Chondrocyte (in vitro differentiated cells): ENCODE measurements around the gene STEAP1. TPM values are rescaled to one million over a fixed set of nuclear protein-coding genes. Genes with fewer than 3 reads are reported as not detected.

ENCODE experiments used
- DNase-seq: peaks from one replicate; pipeline ENCODE4 v3.0.0; 2021; ENCODE audit warnings: mixed read lengths, low spot score
- H3K27ac Mint-ChIP-seq: one replicate; pipeline ENCODE4 v1.8.0; 2021; ENCODE audit warnings: mild to moderate bottlenecking, moderate library complexity, mixed read lengths; ENCODE audit not compliant: unreplicated experiment
- H3K27me3 Mint-ChIP-seq: 2 replicates; pipeline ENCODE4 v1.8.0; 2021; ENCODE audit warnings: low read depth, mixed read lengths
- H3K36me3 Mint-ChIP-seq: 2 replicates; pipeline ENCODE4 v1.8.0; 2021; ENCODE audit warnings: low read depth, mixed read lengths
- H3K4me1 Mint-ChIP-seq: 2 replicates; pipeline ENCODE4 v1.8.0; 2021; ENCODE audit warnings: low read depth, mild to moderate bottlenecking, mixed read lengths
- H3K4me3 Mint-ChIP-seq: one replicate; pipeline ENCODE4 v1.8.0; 2021; ENCODE audit warnings: mild to moderate bottlenecking, moderate library complexity, mixed read lengths; ENCODE audit not compliant: unreplicated experiment
- H3K9me3 Mint-ChIP-seq: 2 replicates; pipeline ENCODE4 v1.8.0; 2021; ENCODE audit warnings: low read depth, mixed read lengths
- CTCF ChIP-seq: fragments of 200-600 bp; sonication (generic); IDR thresholded peaks from 2 replicates; pipeline ENCODE4 v1.5.0; 2021; ENCODE audit warnings: antibody characterized with exemption, mild to moderate bottlenecking, moderate library complexity
- total RNA-seq: library from RNA; stranded (reverse); gene quantifications from 3 replicates; pipeline ENCODE4 v1.2.1, GENCODE V29; 2021

Gene STEAP1
- total RNA-seq, 1 donor from 2014 or later, result 0.22 TPM

- H3K27ac Mint-ChIP-seq, result no peak overlapping the region
Observed at GRCh38 chr7:90172624-90173023, 18.4 kb downstream of the STEAP1 start.

GRCh38 chr7:90173127-90173844 lies 19.0 kb downstream of the STEAP1 start:
- TF ChIP-seq CTCF, result no peak
- Mint-ChIP-seq H3K4me3 (no peak overlapping the region), H3K4me1 (no peaks in the 10 kb centered on the region), H3K9me3 (peaks cover 12% of the 10 kb centered on the region), H3K27me3 (peaks cover 10% of the 10 kb centered on the region), H3K36me3 (no peaks in the 10 kb centered on the region), H3K27ac (no peak overlapping the region)
- no peak for DNase-seq

More at GRCh38 chr7:90172624-90173023, 18.4 kb downstream of the STEAP1 start:
- TF ChIP-seq CTCF, result no peak
- Mint-ChIP-seq H3K4me3 (no peak overlapping the region), H3K36me3 (no peaks in the 10 kb centered on the region), H3K27me3 (peaks cover 10% of the 10 kb centered on the region), H3K4me1 (no peaks in the 10 kb centered on the region), H3K9me3 (peaks cover 12% of the 10 kb centered on the region)
- DNase-seq, result no peak

GRCh38 chr7:90175667-90176066 lies 21.4 kb downstream of the STEAP1 start:
- H3K4me3 Mint-ChIP-seq, result no peak overlapping the region
- H3K9me3 Mint-ChIP-seq, result peaks cover 4% of the 10 kb centered on the region
- DNase-seq, result no peak
- H3K36me3 Mint-ChIP-seq, result no peaks in the 10 kb centered on the region
- peaks cover 10% of the 10 kb centered on the region for H3K27me3 Mint-ChIP-seq
- H3K27ac Mint-ChIP-seq, result no peak overlapping the region
- peaks cover 4% of the 10 kb centered on the region for H3K4me1 Mint-ChIP-seq
- TF ChIP-seq CTCF, result no peak

GRCh38 chr7:90176195-90176594 lies 21.9 kb downstream of the STEAP1 start:
- Mint-ChIP-seq H3K36me3 (no peaks in the 10 kb centered on the region), H3K27ac (no peak overlapping the region), H3K9me3 (no peaks in the 10 kb centered on the region), H3K4me1 (peaks cover 4% of the 10 kb centered on the region), H3K4me3 (no peak overlapping the region), H3K27me3 (peaks cover 6% of the 10 kb centered on the region)
- no peak for DNase-seq
- TF ChIP-seq CTCF, result no peak

- H3K4me3 Mint-ChIP-seq, result no peak overlapping the region
- DNase-seq, result no peak
- H3K27ac Mint-ChIP-seq, result no peak overlapping the region
- peaks cover 4% of the 10 kb centered on the region for H3K4me1 Mint-ChIP-seq
- H3K36me3 Mint-ChIP-seq, result no peaks in the 10 kb centered on the region
- peaks cover 2% of the 10 kb centered on the region for H3K9me3 Mint-ChIP-seq
- TF ChIP-seq CTCF, result no peak
- peaks cover 4% of the 10 kb centered on the region for H3K27me3 Mint-ChIP-seq
Observed at GRCh38 chr7:90178166-90178565, 23.9 kb downstream of the STEAP1 start.
